Measurements from ENCODE around the gene SYDE1.

DNA sequence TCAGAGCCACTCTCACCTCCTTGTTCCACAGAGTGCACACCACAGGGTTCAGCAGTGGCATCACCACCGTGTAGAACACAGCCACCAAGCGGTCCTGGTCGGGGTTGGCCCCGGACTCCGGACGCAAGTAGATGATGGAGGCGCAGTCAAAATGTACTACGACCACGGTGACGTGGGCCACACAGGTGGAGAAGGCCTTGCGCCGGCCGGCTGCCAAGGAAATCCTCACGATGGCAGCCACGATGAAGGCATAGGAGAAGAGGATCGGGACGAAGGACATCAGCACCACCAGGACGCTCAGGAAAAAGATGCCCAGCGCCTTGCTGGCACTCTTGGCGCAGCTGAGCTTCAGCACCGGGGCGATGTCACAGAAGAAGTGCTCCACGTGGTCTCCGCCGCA is 33.9 kb downstream of the SYDE1 start:
- TF ChIP-seq MAZ (IDR thresholded peaks at IDR 0.05; ENCODE audit: borderline replicate concordance, low read depth, low read length) (no peak), CTCF (conservative IDR thresholded peaks at IDR 0.05; ENCODE audit: low read depth, low read length) (no peak), BHLHE40 (IDR thresholded peaks at IDR 0.05; ENCODE audit: low read depth, low read length) (no peak), CEBPB (IDR thresholded peaks at IDR 0.05; ENCODE audit: low read depth, low read length) (no peak)

Data from IMR-90 (cell line).